ENCODE measurements around the gene SUFU.

Gene SUFU

GRCh38 chr10:102613286-102613685 is 109.5 kb downstream of the SUFU start:
- DNase-seq (ENCODE audit: low read depth), result no peak
- H3K4me3 ChIP-seq (ENCODE audit: low read depth, low read length), result no peak overlapping the region
- TF ChIP-seq CTCF (IDR thresholded peaks at IDR 0.05; ENCODE audit: control insufficient read depth, extremely low read depth, insufficient read depth), result no peak

GRCh38 chr10:102613785-102614184 is 110.0 kb downstream of the SUFU start:
- TF ChIP-seq CTCF (IDR thresholded peaks at IDR 0.05; ENCODE audit: control insufficient read depth, extremely low read depth, insufficient read depth), result no peak
- no peak overlapping the region for H3K4me3 ChIP-seq (ENCODE audit: low read depth, low read length)
- no peak for DNase-seq (ENCODE audit: low read depth)

DNA sequence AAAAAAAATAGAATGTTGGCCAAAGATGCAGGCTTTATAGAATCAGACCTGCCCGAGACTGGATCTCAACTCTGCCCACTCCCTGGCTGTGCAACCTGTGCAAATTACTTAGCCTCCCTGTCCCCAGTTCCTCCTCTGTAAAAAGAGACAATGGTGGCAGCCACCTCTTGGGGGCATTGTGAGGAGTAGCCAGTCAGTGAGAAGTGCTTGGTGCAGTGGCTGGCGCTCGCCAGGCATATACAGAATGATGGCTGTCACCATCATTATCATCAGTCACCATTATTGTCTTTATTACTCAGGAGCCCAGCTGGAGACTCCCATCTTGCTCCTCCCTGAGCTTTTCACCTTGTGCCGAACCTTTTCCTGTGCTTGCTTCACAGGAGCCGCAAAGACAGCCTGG is 111.1 kb downstream of the SUFU start:
- no peak overlapping the region for H3K4me3 ChIP-seq (ENCODE audit: low read depth, low read length)
- DNase-seq (ENCODE audit: low read depth), result no peak
- no peak for TF ChIP-seq CTCF (IDR thresholded peaks at IDR 0.05; ENCODE audit: control insufficient read depth, extremely low read depth, insufficient read depth)

DNA sequence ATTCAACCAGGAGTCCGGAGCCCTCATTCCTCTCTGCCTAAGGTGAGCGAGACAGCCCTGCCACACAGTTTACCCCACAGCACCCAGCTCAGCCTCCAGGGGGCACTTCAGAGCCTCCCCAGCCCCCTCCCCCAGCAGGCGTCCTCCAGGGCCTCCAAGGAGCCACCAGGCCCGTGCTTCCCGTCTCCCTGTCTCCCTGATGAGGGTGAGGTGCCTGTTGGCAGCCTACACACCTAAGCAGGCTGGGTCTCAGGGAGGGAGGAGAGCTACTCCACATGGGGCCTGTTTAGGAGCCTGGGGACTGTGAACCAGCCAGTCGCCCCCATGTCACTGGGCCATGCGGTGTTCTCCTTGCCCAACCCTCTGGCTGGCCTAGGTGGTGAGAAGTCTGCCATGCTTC is 111.6 kb downstream of the SUFU start:
- no peak for DNase-seq (ENCODE audit: low read depth)
- peak; percentile 31; the same call in 1 of the 2 replicates for TF ChIP-seq CTCF (IDR thresholded peaks at IDR 0.05; ENCODE audit: control insufficient read depth, extremely low read depth, insufficient read depth)

GRCh38 chr10:102616066-102616770 is 112.4 kb downstream of the SUFU start:
- TF ChIP-seq CTCF (IDR thresholded peaks at IDR 0.05; ENCODE audit: control insufficient read depth, extremely low read depth, insufficient read depth), result no peak
- H3K4me3 ChIP-seq (ENCODE audit: low read depth, low read length), result no peak overlapping the region
- no peak for DNase-seq (ENCODE audit: low read depth)

More for the DNA sequence above, 111.6 kb downstream of the SUFU start:
- no peak overlapping the region for H3K4me3 ChIP-seq (ENCODE audit: low read depth, low read length)

GRCh38 chr10:102617041-102617440 is 113.3 kb downstream of the SUFU start:
- no peak overlapping the region for H3K4me3 ChIP-seq (ENCODE audit: low read depth, low read length)
- no peak for DNase-seq (ENCODE audit: low read depth)
- TF ChIP-seq CTCF (IDR thresholded peaks at IDR 0.05; ENCODE audit: control insufficient read depth, extremely low read depth, insufficient read depth), result no peak

DNA sequence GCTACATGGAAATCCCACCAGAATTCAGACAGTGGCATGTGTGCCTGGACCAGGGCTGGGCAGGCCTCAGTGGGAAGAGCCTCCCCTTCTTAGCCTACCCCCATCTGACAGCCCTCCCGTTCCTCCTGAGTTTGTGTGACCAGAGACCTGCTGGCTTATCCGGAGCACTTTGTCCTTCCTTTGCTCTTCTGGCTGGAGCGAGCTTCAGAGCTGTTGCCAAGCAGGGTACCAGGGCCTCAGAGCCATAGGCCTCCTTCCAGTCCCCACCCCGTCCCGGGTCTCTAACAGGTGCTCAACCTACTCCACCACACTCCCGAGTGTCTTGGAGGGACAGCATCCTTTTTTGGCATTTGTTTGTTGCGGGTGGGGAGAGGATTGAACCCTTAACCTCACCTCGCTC is 114.0 kb downstream of the SUFU start:
- DNase-seq (ENCODE audit: low read depth), result no peak
- H3K4me3 ChIP-seq (ENCODE audit: low read depth, low read length), result no peak overlapping the region
- no peak for TF ChIP-seq CTCF (IDR thresholded peaks at IDR 0.05; ENCODE audit: control insufficient read depth, extremely low read depth, insufficient read depth)

All from LNCaP clone FGC (cell line).